ENCODE data around the gene GGACT. TPM values are rescaled to one million over a fixed set of nuclear protein-coding genes. Genes with fewer than 3 reads are reported as not detected.

Gene GGACT
- total RNA-seq = 5.3 and 8.7 TPM in 2 replicates

DNA sequence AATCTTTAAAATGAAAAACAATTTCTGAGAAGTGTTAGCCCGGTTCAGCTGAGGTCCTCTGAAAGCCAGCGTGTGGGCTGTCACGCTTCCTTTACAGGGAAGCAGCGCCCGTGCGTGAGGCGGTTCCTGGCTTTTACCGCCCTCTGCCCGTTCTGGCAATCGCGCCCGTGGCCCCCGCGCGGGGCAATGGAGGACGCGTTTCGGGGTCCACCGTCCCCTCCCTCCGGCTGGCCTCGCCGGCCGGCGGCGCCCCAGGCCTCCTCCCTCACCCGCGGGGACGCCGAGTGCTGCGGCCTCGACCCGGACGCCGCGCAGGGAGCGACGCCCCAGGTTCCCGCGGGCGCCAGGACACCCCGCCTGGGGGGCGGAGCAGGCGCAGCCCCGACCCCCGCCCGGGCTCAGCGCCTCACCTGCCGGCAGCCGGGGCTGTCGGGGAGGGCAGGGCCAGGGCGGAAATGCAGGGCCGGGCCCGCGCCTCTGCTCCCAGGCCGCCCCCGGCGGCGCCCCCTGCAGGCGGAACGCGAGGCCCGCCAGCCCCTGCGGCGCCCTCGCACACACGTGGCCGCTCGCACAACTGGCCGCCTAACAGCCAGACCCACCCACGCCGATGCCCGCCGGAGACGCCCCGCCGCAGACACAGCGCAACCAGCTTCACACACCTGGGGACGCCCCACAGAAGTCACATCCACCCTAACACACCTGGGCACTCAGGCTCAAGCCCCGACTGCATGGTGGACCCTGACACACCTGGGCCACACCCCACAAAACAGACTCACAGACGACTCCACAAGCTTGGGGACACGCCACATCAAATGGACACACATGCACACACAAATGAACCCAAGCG is at the start of gene GGACT:
Gene GGACT (minus strand): TSS at position 459 of the 847 bp plus-strand sequence. CDS start 56,198 bp downstream, outside the sequence.

Other genes starting within 250 kb of the GGACT start
- gene TMTC4, start 86.0 kb upstream of the GGACT start, total RNA-seq = 9.0 and 12.9 TPM in 2 replicates